Smooth muscle cell (in vitro differentiated cells): ENCODE results near the gene EFCC1. TPM values are rescaled to one million over a fixed set of nuclear protein-coding genes. Genes with fewer than 3 reads are reported as not detected.

Source experiments
- DNase-seq: peaks from one replicate; lab custom pipeline; 2025; ENCODE audit not compliant: unreplicated experiment; lab: John Stamatoyannopoulos, UW
- H2AFZ ChIP-seq: fragments of 200-600 bp; sonication (generic); 2 replicates; pipeline ENCODE4 v1.6.0; 2016; ENCODE audit warnings: antibody characterized with exemption, low read depth, mild to moderate bottlenecking
- H3F3A ChIP-seq: fragments of 200-600 bp; sonication (generic); 2 replicates; pipeline ENCODE4 v1.6.0; 2017; ENCODE audit warnings: antibody characterized with exemption, low read depth
- H3K27ac ChIP-seq: fragments of 200-600 bp; sonication (generic); 2 replicates; pipeline ENCODE4 v1.5.1; 2016; ENCODE audit warnings: low read depth, mild to moderate bottlenecking
- H3K27me3 ChIP-seq: fragments of 200-600 bp; sonication (generic); 2 replicates; pipeline ENCODE4 v1.6.1; 2016; ENCODE audit warnings: low read depth, mild to moderate bottlenecking
- H3K36me3 ChIP-seq: fragments of 200-600 bp; sonication (generic); 2 replicates; pipeline ENCODE4 v1.5.1; 2016; ENCODE audit warnings: low read depth
- H3K4me1 ChIP-seq: fragments of 200-600 bp; sonication (generic); 2 replicates; pipeline ENCODE4 v1.5.1; 2016; ENCODE audit warnings: low read depth
- H3K4me2 ChIP-seq: fragments of 200-600 bp; sonication (generic); 2 replicates; pipeline ENCODE4 v1.6.0; 2016; ENCODE audit warnings: mild to moderate bottlenecking
- H3K4me3 ChIP-seq: fragments of 200-600 bp; sonication (generic); 2 replicates; pipeline ENCODE4 v1.5.1; 2016; ENCODE audit warnings: mild to moderate bottlenecking
- H3K79me2 ChIP-seq: fragments of 200-600 bp; sonication (generic); 2 replicates; pipeline ENCODE4 v1.6.0; 2016; ENCODE audit warnings: low read depth, mild to moderate bottlenecking
- H3K9ac ChIP-seq: fragments of 200-600 bp; sonication (generic); 2 replicates; pipeline ENCODE4 v1.6.0; 2016; ENCODE audit warnings: low read depth
- H3K9me3 ChIP-seq: fragments of 200-600 bp; sonication (generic); replicated peaks from 2 replicates; pipeline ENCODE4 v1.5.1; 2016; ENCODE audit warnings: low read depth
- H4K20me1 ChIP-seq: fragments of 200-600 bp; sonication (generic); 2 replicates; pipeline ENCODE4 v1.6.0; 2016; ENCODE audit warnings: low read depth
- WGBS: methylation state at CpG from one replicate; pipeline ENCODE4 v1.1.7; 2016; ENCODE audit warnings: low lambda C conversion rate; 5-methylcytosine and 5-hydroxymethylcytosine counted together
- polyA plus RNA-seq: library from polyadenylated mRNA; unstranded; fragments of >200 nt; fragmentation: Nextera tagmentation; extraction: Ambion mirVana; gene quantifications from 2 replicates; pipeline ENCODE4 v1.2.1, GENCODE V29; 2016
- total RNA-seq: library from RNA; depleted of rRNA; stranded (reverse); fragments of >200 nt; gene quantifications from 2 replicates; pipeline ENCODE4 v1.2.3, GENCODE V29; 2014
- TF ChIP-seq, protein P1 (sequence below): fragments of 200-600 bp; sonication (generic); IDR thresholded peaks from 2 replicates; pipeline ENCODE4 v1.5.1; 2017; ENCODE audit warnings: borderline replicate concordance, mild to moderate bottlenecking, antibody characterized with exemption; ENCODE audit not compliant: insufficient read depth, poor library complexity, severe bottlenecking

Gene EFCC1
- total and polyA plus RNA-seq, 2 experiments from 2014 or later = 0.26 TPM; not detected in 1

DNA sequence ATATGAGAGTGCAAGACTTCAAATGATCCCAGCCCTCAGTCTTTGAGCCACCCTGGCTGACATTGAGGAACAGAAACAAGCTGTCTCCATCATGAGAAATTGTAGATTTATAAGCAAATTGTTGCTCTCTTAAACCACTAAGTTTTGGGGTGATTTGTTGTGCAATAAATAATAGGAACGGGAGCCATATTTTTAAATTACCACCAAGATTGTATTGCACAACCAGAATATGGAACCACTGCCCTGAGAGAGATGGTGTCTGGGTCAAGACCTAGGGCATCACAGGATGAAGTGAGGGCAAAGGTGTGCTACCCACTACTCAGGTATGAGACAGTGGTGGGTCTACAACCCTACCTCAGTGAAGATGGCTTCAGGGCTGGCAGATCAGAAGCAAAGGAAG is 4.9 kb upstream of the EFCC1 start:
- Histone ChIP-seq H3K4me3 (no peak overlapping the region), H4K20me1 (no peaks in the 10 kb centered on the region), H3K9me3 (no peaks in the 10 kb centered on the region), H3K79me2 (no peaks in the 10 kb centered on the region), H3K4me1 (peaks cover 35% of the 10 kb centered on the region), H3K27me3 (peaks cover 54% of the 10 kb centered on the region), H2AFZ (no peak overlapping the region), H3K36me3 (no peaks in the 10 kb centered on the region), H3K4me2 (no peak overlapping the region), H3K9ac (no peak overlapping the region), H3K27ac (no peak overlapping the region), H3F3A (no peaks in the 10 kb centered on the region)
- DNase-seq = no peak
- 87% methylated on average over 1 of the region's 1 CpG for WGBS
- TF ChIP-seq, protein P1, sequence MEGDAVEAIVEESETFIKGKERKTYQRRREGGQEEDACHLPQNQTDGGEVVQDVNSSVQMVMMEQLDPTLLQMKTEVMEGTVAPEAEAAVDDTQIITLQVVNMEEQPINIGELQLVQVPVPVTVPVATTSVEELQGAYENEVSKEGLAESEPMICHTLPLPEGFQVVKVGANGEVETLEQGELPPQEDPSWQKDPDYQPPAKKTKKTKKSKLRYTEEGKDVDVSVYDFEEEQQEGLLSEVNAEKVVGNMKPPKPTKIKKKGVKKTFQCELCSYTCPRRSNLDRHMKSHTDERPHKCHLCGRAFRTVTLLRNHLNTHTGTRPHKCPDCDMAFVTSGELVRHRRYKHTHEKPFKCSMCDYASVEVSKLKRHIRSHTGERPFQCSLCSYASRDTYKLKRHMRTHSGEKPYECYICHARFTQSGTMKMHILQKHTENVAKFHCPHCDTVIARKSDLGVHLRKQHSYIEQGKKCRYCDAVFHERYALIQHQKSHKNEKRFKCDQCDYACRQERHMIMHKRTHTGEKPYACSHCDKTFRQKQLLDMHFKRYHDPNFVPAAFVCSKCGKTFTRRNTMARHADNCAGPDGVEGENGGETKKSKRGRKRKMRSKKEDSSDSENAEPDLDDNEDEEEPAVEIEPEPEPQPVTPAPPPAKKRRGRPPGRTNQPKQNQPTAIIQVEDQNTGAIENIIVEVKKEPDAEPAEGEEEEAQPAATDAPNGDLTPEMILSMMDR = no peak

DNA sequence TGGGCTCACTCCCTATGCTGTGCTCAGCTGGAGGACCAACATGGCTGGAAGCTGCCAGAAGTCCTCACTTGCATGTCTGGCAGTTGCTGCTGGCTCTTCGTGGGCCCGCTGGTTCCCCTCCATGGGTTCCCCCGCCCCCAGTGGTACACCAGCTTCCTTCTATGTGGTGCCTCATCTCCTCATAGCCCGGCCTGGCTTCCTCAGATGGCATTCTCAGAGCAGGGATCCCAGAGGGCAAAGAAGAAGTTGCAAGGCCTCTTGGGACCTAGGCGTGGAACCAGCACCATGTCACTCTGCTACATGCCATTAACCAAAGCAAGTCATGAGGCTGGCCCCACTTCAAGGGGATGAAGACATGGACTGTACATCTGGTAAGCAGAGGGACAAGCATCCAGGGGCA is 4.4 kb upstream of the EFCC1 start:
- H3F3A ChIP-seq = no peaks in the 10 kb centered on the region
- H3K9ac ChIP-seq = no peak overlapping the region
- H3K9me3 ChIP-seq = no peaks in the 10 kb centered on the region
- 88% methylated on average over 5 of the region's 5 CpGs for WGBS
- H3K79me2 ChIP-seq = no peaks in the 10 kb centered on the region
- H3K27ac ChIP-seq = no peak overlapping the region
- TF ChIP-seq, protein P1 = no peak
- DNase-seq = no peak
- no peaks in the 10 kb centered on the region for H4K20me1 ChIP-seq
- peaks cover 35% of the 10 kb centered on the region for H3K4me1 ChIP-seq
- no peak overlapping the region for H2AFZ ChIP-seq
- H3K4me3 ChIP-seq = no peak overlapping the region
- no peak overlapping the region for H3K4me2 ChIP-seq
- H3K27me3 ChIP-seq = peaks cover 59% of the 10 kb centered on the region
- no peaks in the 10 kb centered on the region for H3K36me3 ChIP-seq

DNA sequence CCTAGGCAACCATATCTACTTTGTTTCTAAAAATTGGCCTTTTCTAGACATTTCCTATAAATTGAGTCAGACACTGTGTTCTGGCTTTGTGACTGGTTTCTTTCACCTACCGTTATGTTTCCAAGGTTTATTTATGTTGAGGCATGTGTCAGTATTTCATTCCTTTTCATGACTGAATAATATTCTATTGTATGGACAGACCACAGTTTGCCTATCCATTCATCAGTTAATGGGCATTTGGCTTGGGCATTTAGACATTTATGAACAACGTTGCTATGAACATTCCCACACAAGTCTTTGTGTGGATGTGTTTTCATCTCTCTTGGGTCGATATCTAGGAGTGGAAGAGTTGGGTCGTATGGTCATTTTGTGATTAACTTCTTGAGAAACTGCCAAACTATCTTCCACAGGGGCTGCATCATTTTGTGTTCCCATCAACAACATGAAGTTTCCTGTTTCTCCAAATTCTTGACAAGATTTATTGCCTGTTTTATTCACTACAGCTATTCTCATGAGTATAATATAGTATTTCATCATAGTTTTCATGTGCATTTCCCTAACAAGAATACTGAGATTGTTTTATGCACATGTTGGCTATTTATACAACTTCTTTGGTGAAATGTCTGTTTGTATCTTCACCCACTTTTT is 3.5 kb upstream of the EFCC1 start:
- WGBS = 86% methylated on average over 4 of the region's 4 CpGs
- H3K9me3 ChIP-seq = no peaks in the 10 kb centered on the region
- peaks cover 68% of the 10 kb centered on the region for H3K27me3 ChIP-seq

More for the DNA sequence above, 3.5 kb upstream of the EFCC1 start:
- Histone ChIP-seq H3K4me2 (no peak overlapping the region), H4K20me1 (no peaks in the 10 kb centered on the region), H2AFZ (no peak overlapping the region), H3K36me3 (no peaks in the 10 kb centered on the region), H3F3A (no peaks in the 10 kb centered on the region), H3K79me2 (no peaks in the 10 kb centered on the region), H3K4me3 (no peak overlapping the region), H3K4me1 (peaks cover 35% of the 10 kb centered on the region), H3K27ac (no peak overlapping the region), H3K9ac (no peak overlapping the region)
- TF ChIP-seq, protein P1 = no peak
- DNase-seq = no peak
